Measurements from ENCODE around the gene FNIP2.
"Not testable (repeated sequence)": the region's sequence is repeated elsewhere in the genome, so short reads cannot be mapped to it uniquely, and the experiment has no call there.

DNA sequence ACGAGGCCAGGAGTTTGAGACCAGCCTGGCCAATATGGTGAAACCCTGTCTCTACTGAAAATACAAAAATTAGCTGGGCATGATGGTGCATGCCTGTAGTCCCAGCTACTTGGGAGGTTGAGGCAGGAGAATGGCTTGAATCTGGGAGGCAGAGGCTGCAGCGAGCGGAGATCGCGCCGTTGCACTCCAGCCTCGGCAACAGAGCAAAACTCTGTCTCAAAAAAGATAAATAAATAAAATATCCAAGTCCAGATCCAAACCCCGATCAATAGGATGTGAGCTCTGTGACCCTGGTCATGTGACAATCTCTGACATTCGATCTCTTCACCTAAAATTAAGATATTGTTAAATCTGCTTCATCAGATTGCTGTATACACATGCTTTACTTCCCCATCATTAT, 187.5 kb downstream of the FNIP2 start:
- TF ChIP-seq POLR2A (IDR thresholded peaks at IDR 0.05), result not testable (repeated sequence)
- TF ChIP-seq, protein P1, sequence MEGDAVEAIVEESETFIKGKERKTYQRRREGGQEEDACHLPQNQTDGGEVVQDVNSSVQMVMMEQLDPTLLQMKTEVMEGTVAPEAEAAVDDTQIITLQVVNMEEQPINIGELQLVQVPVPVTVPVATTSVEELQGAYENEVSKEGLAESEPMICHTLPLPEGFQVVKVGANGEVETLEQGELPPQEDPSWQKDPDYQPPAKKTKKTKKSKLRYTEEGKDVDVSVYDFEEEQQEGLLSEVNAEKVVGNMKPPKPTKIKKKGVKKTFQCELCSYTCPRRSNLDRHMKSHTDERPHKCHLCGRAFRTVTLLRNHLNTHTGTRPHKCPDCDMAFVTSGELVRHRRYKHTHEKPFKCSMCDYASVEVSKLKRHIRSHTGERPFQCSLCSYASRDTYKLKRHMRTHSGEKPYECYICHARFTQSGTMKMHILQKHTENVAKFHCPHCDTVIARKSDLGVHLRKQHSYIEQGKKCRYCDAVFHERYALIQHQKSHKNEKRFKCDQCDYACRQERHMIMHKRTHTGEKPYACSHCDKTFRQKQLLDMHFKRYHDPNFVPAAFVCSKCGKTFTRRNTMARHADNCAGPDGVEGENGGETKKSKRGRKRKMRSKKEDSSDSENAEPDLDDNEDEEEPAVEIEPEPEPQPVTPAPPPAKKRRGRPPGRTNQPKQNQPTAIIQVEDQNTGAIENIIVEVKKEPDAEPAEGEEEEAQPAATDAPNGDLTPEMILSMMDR (IDR thresholded peaks at IDR 0.05), result not testable (repeated sequence)
